Fibroblast of the conjunctiva (primary cell): Measurements from ENCODE around the gene HOGA1.

Experiments
- DNase-seq: peaks from one replicate; pipeline ENCODE4 v3.0.0-alpha.2; 2010; ENCODE audit warnings: low read depth

HOGA1 gene

GRCh38 chr10:97580421-97581367 lies 3.5 kb upstream of the HOGA1 start:
- DNase-seq: no peak

GRCh38 chr10:97582169-97582568 lies 2.0 kb upstream of the HOGA1 start:
- DNase-seq: no peak

- no peak for DNase-seq
Measured at GRCh38 chr10:97583476-97583875, 713 bp upstream of the HOGA1 start.

DNA sequence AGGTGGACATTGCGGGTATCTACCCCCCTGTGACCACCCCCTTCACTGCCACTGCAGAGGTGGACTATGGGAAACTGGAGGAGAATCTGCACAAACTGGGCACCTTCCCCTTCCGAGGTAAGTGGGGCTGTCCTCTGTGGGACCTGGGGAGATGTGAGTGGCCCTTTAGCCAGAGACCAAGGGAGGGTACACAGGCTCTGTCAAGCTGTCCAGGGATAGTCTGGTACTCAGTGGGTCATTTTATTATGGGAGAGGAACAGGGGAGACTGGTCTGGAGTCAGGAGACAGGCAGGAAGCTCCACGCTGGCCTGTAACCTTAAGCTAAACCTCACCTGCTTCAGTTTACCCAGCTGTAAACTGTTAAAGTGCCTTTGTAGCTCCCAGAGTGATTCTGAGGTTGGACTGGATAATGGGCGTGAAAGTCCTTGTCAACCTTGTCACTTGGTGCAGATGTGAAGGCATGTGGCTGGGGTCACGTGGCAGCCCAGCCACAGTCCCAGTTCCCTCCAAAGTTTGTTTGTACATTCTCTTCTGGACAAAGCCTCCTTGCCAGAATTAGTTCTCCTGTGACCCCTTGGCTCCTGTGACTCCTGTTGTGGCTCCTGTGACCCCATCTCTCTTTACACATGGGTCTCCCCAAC lies 729 bp downstream of the HOGA1 start:
- DNase-seq: no peak

DNA sequence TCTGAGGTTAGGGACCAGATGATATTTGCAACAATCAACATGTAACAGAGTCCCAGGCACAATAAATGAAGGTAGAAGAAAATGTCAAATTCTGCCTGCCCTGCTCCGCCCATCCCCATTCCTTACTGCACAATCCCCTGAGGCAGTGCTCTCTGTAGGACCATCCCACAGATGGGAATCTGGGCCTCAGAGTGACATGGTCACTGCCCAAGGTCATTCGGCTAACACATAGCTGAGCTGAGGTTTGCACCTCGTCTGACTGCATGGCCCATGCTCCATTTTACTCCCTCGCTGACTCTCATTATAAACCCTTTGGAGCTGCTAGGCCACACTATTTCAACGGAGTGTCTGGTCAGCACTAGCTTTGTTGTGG lies 1.2 kb downstream of the HOGA1 start:
- no peak for DNase-seq

- DNase-seq: no peak
Measured at GRCh38 chr10:97587183-97587582, 3.0 kb downstream of the HOGA1 start.

DNA sequence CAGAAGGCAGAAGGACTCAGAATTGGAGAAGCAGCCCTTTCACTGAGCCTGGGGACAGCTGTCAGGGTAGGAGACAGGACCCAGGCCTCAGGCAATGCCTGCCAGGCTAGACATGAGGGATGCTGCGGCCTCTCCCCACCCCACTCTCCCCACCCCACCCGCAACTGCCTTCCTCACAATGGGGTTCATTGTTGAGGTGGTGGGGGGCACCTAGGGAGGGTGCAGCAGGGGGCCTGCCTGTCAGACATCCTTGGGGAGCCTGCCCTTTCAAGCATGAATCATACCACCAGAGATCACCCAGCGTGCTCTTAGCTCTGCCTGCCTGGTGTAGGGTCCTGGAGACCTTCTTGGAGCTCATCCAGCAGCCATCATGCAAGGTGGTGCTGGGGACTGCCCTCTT lies 5.3 kb downstream of the HOGA1 start, which contains the start of gene C10orf62:
TSS of gene C10orf62 (plus strand) at position 243 of the 400 bp plus-strand sequence. CDS start 177 bp downstream, outside the sequence.
- DNase-seq: no peak

DNA sequence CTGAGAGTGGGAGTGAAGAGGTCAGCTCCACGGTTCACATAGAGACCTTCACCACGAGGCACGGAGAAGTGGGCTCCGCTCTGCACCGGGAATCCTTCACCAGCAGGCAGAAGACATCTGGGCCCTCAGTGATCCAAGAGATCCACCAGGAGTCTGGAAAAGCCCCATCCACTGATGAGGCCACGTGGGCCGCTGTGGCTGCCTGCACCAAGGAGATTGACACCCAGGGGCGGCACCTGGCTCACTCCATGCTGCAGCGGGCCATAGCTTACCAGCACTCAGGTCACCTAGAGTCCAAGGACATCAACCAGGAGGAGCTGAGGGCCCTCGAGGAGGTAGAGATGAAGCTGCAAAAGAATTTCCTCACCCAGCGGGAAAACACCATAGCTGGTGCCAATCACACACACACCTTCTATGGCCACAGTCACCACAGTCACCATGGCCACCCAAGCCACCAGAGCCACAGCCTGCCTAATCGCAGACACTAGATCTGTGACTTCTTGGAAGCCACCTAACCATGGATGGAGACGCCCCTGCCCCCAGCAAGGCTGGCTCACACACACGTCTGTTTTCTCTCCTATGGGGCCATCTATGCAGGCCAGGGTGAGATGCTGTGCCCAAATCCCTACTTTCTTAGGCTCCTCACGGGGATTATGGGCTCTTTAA lies 6.0 kb downstream of the HOGA1 start:
- no peak for DNase-seq

DNA sequence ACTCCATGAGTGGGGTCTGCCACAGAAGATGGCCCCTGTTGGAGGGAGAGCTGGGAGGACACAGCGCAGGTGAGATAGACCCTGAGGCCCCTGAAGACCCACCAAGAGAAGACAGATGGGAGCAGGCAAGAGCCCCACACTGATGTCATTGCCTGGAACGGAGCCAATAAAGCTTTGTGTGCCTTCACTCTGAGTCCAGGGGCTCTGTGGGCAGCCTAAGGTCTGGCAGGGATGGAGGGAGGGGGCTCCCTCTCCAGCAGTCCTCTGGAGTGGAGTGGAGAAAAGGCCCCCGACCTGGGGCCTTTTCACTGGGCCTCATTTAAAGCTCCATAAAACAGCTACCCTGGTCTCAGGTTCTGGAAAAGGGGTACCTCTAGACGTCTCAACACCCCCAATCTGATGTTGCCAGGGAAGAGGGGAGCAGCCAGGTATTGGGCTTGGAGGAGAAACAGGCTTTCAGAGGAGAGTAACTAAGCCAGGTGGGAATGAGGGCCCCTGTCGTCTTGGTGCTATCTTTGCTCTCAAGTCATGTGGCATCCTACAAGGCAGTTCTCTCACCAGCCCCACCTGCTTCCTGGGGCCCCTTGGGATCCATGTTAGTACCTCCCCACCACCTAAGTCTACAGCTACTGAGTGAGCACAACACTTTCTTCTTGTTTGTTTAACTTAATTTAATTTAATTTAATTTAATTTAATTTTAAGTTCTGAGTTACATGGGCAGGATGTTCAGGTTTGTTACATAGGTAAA lies 6.7 kb downstream of the HOGA1 start:
- DNase-seq: no peak

DNA sequence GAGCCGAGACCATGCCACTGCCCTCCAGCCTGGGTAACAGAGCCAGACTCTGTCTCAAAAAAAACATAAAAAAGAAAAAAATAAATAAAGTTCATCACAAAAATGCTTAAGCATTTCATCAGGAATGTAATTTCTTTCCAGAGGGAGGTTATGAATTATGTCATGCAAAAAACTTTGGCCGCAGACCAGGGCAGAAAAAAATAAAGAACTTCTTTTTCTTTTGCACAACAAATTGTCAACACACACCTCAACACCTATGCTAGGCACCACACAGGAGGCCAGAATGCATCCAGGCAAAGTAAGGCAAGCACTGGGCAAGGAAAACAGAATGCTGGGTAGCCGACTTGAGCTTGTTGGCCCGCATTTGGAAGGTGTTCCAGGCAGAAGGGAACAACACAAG lies 9.2 kb downstream of the HOGA1 start:
- DNase-seq: no peak

DNA sequence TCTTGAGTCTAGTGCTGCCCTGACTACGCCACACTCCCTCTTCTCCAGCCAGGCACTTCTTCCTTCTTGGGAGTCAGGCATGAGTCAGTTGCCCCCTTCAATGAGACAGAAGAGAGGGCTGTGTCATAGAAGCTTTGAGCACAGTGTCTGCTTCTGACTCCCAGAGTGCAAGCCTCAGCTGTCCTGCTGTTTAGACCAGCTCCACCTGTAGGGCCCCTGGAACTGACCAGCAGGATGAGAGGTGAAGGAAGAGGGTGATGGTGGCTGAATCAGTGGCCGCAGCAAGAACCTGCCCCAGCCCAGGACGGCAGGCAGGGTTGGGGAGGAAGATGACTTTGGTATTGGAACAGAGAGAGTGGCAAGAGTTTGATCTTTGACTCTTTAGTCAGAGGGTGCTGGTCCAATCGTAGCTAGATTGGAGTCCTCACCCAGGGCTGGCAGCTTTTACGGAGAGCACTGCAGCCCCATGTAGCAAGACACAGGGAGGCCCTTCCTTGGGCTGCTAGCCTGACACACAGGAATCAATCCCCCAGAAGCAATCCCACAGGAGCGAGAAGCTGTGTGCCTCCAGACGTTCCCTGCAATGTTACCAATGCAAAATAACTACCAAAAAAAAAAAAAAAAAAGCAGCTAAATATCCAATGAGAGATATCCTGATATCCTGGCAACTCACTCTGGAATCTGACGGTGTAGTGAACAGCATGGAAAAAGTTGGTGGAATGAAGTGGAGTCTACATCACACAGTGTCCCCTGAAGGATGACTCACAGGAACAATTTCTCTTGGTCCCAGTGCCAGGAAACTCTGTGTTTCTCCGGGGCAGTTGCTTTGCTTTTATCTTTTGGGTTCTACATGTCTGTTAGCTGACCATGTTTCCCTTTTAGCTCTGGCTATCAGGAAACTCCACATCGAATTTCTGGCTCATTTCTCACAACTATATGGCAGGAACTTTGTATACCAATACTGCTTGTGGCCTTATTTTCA lies 12.2 kb downstream of the HOGA1 start:
- peak; percentile 52 for DNase-seq

- DNase-seq: no peak
Measured at GRCh38 chr10:97597778-97598177, 13.6 kb downstream of the HOGA1 start.

DNA sequence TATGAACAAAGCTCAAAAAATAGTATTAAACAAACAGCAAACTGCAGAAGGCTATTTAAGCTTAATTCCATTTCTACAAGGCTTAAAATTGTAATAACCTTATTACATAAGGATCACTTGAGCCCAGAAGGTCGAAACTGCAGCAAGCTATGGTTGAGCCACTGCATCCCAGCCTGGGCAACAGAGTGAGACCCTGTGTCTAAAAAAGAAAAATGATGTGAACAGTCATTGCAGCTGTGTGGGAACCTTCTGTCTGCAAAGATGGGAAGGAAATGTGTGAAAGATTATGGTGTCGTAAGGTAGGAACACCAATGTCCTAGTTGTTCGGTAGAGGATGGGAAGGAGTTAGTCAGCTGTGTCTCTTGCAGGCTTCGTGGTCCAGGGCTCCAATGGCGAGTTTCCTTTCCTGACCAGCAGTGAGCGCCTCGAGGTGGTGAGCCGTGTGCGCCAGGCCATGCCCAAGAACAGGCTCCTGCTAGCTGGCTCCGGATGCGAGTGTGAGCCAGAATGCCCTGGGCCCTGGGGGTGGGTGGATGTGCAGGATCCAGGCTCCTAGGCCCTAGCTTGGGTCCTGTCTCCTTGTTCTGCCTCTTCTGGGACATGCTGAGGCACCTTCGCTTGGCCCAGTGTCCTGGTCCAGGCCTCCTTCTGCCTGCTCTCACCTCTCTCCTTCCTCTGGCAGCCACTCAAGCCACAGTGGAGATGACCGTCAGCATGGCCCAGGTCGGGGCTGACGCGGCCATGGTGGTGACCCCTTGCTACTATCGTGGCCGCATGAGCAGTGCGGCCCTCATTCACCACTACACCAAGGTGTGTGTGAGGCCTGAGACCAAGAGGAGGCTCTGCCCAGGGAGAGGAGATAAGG lies 14.4 kb downstream of the HOGA1 start:
- DNase-seq: no peak

GRCh38 chr10:97599272-97599619 lies 15.1 kb downstream of the HOGA1 start:
- no peak for DNase-seq

DNA sequence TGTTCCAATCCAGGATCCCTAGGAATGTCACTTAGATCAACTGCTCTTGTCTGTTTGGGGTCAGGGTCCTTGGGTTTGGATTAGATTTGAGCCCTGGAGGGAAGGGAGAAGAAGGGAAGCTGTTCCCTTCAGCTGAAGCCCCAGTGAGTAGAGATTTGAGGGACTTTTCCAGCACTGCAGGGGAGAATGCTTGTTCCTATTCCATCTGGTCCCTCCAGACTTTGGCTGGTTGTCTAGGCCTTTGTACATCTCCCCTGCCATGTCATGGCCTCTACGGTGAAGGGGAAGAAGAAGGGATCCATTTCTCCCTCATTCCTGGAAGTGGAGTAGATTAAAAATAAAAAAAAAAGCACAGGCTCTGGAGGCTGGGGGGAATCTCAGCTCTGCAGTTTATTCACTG lies 16.4 kb downstream of the HOGA1 start:
- no peak for DNase-seq

DNA sequence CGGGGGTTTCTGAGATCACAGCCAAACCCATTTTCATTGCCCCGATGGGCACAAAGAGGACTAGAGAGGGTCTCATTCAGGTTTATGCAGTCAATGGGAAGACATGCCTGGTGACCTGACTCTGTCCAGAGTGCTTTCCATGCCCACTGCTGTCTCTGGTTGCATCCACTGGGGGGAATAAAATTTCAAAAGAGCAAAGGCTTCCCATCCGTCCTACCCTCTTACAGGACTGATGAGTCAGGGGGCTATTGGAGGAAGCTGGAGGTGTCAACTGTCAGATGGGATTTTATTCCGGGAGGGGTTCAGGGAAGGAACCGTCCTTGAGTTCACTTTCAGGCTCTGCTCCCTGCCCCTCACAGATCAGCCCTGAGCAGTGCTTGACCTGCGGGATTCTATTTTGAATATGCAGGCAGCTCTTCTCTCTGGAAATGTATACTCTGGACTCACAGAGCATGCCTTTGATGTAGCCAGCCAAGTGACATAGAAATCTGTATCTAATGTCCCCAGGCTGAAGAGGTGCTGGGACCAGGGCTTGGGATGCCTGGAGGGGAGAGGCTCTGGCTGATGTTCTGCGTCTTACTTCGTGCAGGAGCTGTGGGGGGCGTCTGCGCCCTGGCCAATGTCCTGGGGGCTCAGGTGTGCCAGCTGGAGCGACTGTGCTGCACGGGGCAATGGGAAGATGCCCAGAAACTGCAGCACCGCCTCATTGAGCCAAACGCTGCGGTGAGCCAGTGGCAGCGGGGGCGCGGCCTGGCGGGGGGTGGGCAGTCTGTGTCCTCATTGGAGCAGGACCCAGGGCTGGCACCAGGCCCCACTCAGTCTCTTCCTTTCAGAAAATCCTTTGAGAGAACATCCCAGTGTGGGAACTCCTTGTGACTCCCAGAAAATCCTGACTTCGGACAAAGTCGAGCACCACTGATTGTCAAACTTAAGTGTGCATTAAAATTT lies 17.4 kb downstream of the HOGA1 start:
- no peak for DNase-seq

DNA sequence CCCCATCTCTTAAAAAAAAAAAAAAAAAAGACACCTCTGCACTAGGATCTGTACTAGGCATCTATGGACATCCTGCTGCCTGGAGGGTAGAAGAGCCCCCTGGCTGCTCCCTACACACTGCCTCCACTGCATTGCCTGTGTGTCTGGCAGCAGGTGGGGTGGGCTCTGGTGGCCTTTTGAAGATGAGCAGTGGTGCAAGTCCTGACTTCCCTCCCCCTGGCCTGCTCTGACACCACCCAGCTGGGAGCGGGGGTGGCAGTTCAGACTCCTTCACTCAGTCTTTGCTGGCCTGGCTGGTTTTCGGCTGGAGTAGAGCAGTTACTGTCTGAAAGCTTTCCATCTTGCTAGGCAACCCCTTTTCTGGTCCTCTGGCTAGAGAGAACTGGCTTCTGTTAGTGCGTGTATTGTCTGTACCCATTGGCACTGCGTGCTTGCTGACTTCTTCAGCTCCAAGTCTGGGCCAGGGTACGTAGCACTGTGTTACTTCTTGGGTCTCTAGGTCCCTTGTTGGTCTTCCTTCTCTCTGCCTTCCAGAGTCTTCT lies 23.0 kb downstream of the HOGA1 start:
- DNase-seq: no peak

DNA sequence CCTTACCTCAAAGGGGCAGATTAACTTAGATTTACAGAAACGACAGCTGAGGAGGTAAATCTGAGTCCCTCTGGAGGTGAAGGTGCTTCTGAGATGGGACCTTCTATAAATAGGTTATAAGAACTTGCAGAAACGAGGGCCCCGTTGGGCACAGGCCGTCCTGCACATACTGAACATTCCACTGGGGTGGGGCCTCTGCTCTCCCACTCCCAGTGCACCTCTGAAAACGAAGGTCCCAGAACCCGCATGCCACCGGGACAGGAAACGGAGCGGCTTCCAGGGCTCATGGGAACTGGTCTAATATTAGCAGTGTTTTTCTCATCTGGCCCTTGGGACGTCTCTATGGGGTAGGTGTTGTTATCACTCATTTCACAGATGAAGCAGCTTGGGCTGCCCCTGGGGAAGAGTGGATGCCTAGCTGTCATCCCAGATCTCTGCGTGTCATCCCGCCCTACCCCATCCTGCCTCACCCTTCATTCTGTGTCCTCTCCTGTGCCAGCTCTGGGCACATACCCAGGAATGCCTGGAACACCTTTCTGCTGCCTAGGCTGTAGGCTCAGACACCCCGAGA lies 24.9 kb downstream of the HOGA1 start:
- DNase-seq: no peak
